IMR-90 (cell line): Measurements from ENCODE around the gene C11orf68. TPM values are rescaled to one million over a fixed set of nuclear protein-coding genes. Genes with fewer than 3 reads are reported as not detected.

ENCODE experiments used
- ATAC-seq: fragments of 200-7000 bp; cut with Tn5 transposase; 2 replicates; pipeline ENCODE4 v1.9.1; 2020; ENCODE audit warnings: low read depth, mild to moderate bottlenecking, moderate library complexity
- BruUV-seq: library from RNA; stranded (reverse); fragments of 400-500 nt; replicated peaks from 2 replicates; lab custom pipeline; 2021; lab: Mats Ljungman, UMichigan
- CTCF ChIA-PET: fragments of 300-600 bp; formaldehyde crosslinking; extraction: SDS; loops from one replicate; lab custom pipeline; 2021; ENCODE audit warnings: antibody characterized with exemption; lab: Yijun Ruan, JAX
- POLR2A ChIA-PET: fragments of 300-600 bp; sonication (Branson Sonifier 250); formaldehyde crosslinking; loops from one replicate; lab custom pipeline; 2022; ENCODE audit warnings: antibody characterized with exemption; ENCODE audit not compliant: unreplicated experiment; lab: Charles Lee
- DNase-seq: peaks from one replicate; pipeline ENCODE4 v3.0.0; 2013
- H2AFZ ChIP-seq: replicated peaks from 2 replicates; pipeline ENCODE3; 2013; ENCODE audit warnings: low read length, mild to moderate bottlenecking; ENCODE audit not compliant: poor library complexity
- H2AK5ac ChIP-seq: 2 replicates; pipeline ENCODE4 v1.6.1; 2013; ENCODE audit warnings: low read depth, low read length, inconsistent platforms
- H2AK9ac ChIP-seq: replicated peaks from 2 replicates; pipeline ENCODE3; 2013; ENCODE audit warnings: mild to moderate bottlenecking, low read depth, low read length, moderate library complexity; ENCODE audit not compliant: poor library complexity
- H2BK120ac ChIP-seq: 2 replicates; pipeline ENCODE4 v1.6.1; 2013; ENCODE audit warnings: low read depth, low read length, inconsistent platforms
- H2BK15ac ChIP-seq: 3 replicates; pipeline ENCODE4 v1.6.1; 2013; ENCODE audit warnings: low read depth, low read length, inconsistent platforms
- H2BK20ac ChIP-seq: 2 replicates; pipeline ENCODE4 v1.6.1; 2013; ENCODE audit warnings: low read depth, mild to moderate bottlenecking, inconsistent platforms, low read length, moderate library complexity
- H2BK5ac ChIP-seq: 2 replicates; pipeline ENCODE4 v1.6.1; 2013; ENCODE audit warnings: mild to moderate bottlenecking, low read depth, low read length, inconsistent platforms; ENCODE audit not compliant: poor library complexity, severe bottlenecking
- H3K14ac ChIP-seq: replicated peaks from 2 replicates; pipeline ENCODE4 v1.6.1; 2013; ENCODE audit warnings: low read depth, low read length, inconsistent platforms
- H3K18ac ChIP-seq: 2 replicates; pipeline ENCODE4 v1.6.1; 2013; ENCODE audit warnings: low read depth, low read length, control low read depth
- H3K23ac ChIP-seq: 2 replicates; pipeline ENCODE4 v1.6.1; 2013; ENCODE audit warnings: low read depth, low read length, inconsistent platforms
- H3K27ac ChIP-seq: 2 replicates; pipeline ENCODE4 v1.5.1; 2013; ENCODE audit warnings: mild to moderate bottlenecking, control low read depth, low read length; ENCODE audit not compliant: insufficient read depth
- H3K27me3 ChIP-seq: 2 replicates; pipeline ENCODE4 v1.6.1; 2013; ENCODE audit warnings: low read length; ENCODE audit not compliant: control insufficient read depth, insufficient read depth
- H3K36me3 ChIP-seq: 2 replicates; pipeline ENCODE4 v1.6.1; 2013; ENCODE audit warnings: low read length, mixed read lengths; ENCODE audit not compliant: control insufficient read depth, insufficient read depth
- H3K4ac ChIP-seq: 2 replicates; pipeline ENCODE4 v1.6.1; 2013; ENCODE audit warnings: low read depth, low read length, inconsistent platforms
- H3K4me1 ChIP-seq: 2 replicates; pipeline ENCODE4 v1.6.1; 2013; ENCODE audit warnings: low read length, mixed read lengths; ENCODE audit not compliant: control insufficient read depth, insufficient read depth
- H3K4me2 ChIP-seq: 2 replicates; pipeline ENCODE4 v1.6.1; 2013; ENCODE audit warnings: low read depth, mild to moderate bottlenecking, control low read depth, low read length, moderate library complexity
- H3K4me3 ChIP-seq: 2 replicates; pipeline ENCODE4 v1.5.1; 2013; ENCODE audit warnings: low read depth, mild to moderate bottlenecking, control low read depth, low read length, moderate library complexity; ENCODE audit not compliant: insufficient read depth
- H3K56ac ChIP-seq: 2 replicates; pipeline ENCODE4 v1.6.1; 2013; ENCODE audit warnings: low read length, inconsistent platforms; ENCODE audit not compliant: insufficient read depth; ENCODE audit errors: extremely low read depth
- H3K79me1 ChIP-seq, 2 experiments: 2 replicates each; pipeline ENCODE4 v1.6.1; 2013; ENCODE audit warnings: low read length in 2 of 2, inconsistent platforms in 1 of 2, low read depth in 1 of 2
- H3K9ac ChIP-seq: 2 replicates; pipeline ENCODE4 v1.6.1; 2013; ENCODE audit warnings: low read depth, low read length, control low read depth
- H3K9me1 ChIP-seq: 2 replicates; pipeline ENCODE4 v1.6.1; 2013; ENCODE audit warnings: low read length, inconsistent platforms; ENCODE audit not compliant: insufficient read depth
- H3K9me3 ChIP-seq: 2 replicates; pipeline ENCODE4 v1.6.1; 2013; ENCODE audit warnings: low read length; ENCODE audit not compliant: control insufficient read depth, insufficient read depth
- H4K20me1 ChIP-seq: 2 replicates; pipeline ENCODE4 v1.6.1; 2013; ENCODE audit warnings: low read length, inconsistent platforms; ENCODE audit not compliant: insufficient read depth
- H4K5ac ChIP-seq: 2 replicates; pipeline ENCODE4 v1.6.1; 2013; ENCODE audit warnings: mild to moderate bottlenecking, low read depth, low read length, control low read depth
- H4K8ac ChIP-seq, 2 experiments: 2 replicates each; pipeline ENCODE4 v1.6.1; 2013; ENCODE audit warnings: low read depth in 2 of 2, low read length in 2 of 2, control low read depth in 1 of 2, inconsistent platforms in 1 of 2
- H4K91ac ChIP-seq: 2 replicates; pipeline ENCODE4 v1.6.1; 2013; ENCODE audit warnings: low read depth, low read length, inconsistent platforms; ENCODE audit not compliant: insufficient read depth
- BHLHE40 ChIP-seq: fragments of 150-350 bp; IDR thresholded peaks from 2 replicates; pipeline ENCODE4 v1.6.1; 2016; ENCODE audit warnings: mild to moderate bottlenecking, low read depth, low read length
- CEBPB ChIP-seq: IDR thresholded peaks from 2 replicates; pipeline ENCODE4 v1.6.1; 2012; ENCODE audit warnings: low read depth, low read length, improper control_type of control experiment
- FOS ChIP-seq: fragments of 150-350 bp; IDR thresholded peaks from 2 replicates; pipeline ENCODE4 v1.6.1; 2016; ENCODE audit warnings: low read depth, low read length
- MAZ ChIP-seq: IDR thresholded peaks from 2 replicates; pipeline ENCODE4 v1.6.1; 2012; ENCODE audit warnings: low read depth, mild to moderate bottlenecking, low read length, improper control_type of control experiment, moderate library complexity, borderline replicate concordance
- MXI1 ChIP-seq: IDR thresholded peaks from 2 replicates; pipeline ENCODE4 v1.6.1; 2012; ENCODE audit warnings: low read depth, mild to moderate bottlenecking, low read length, moderate library complexity, borderline replicate concordance
- NFE2L2 ChIP-seq: fragments of 150-350 bp; IDR thresholded peaks from 2 replicates; pipeline ENCODE4 v1.6.1; 2016; ENCODE audit warnings: low read depth, mild to moderate bottlenecking, low read length
- POLR2A ChIP-seq: IDR thresholded peaks from 2 replicates; pipeline ENCODE4 v1.6.1; 2012; ENCODE audit warnings: mild to moderate bottlenecking, low read depth, low read length
- RAD21 ChIP-seq: IDR thresholded peaks from 2 replicates; pipeline ENCODE4 v1.6.1; 2012; ENCODE audit warnings: low read length, improper control_type of control experiment
- RCOR1 ChIP-seq: IDR thresholded peaks from 2 replicates; pipeline ENCODE4 v1.6.1; 2012; ENCODE audit warnings: mild to moderate bottlenecking, low read length, improper control_type of control experiment; ENCODE audit not compliant: insufficient replicate concordance
- RFX5 ChIP-seq: IDR thresholded peaks from 2 replicates; pipeline ENCODE4 v1.8.0; 2012; ENCODE audit warnings: low read depth, mild to moderate bottlenecking, low read length, moderate library complexity
- WGBS, 2 experiments: methylation state at CpG; one replicate each; pipeline versions ENCODE4 v1.1.5 to v1.1.7; 2013; ENCODE audit warnings: missing lambda C conversion rate in 2 of 2; ENCODE audit not compliant: insufficient read length in 1 of 2; ENCODE audit errors: extremely low coverage in 2 of 2; 5-methylcytosine and 5-hydroxymethylcytosine counted together
- dilution Hi-C: fragments of 300-500 bp; cut with HindIII; formaldehyde crosslinking; loops from one replicate; pipeline ENCODE4 v1.14.3; 2018; ENCODE audit warnings: low sequenced_read_pairs; ENCODE audit not compliant: unreplicated experiment
- in situ Hi-C: fragments of 300-500 bp; cut with MboI; formaldehyde crosslinking; loops from 3 replicates; pipeline ENCODE4 v1.14.3; 2019; ENCODE audit warnings: low sequenced_read_pairs, inconsistent platforms, mixed read lengths
- intact Hi-C: fragments of 100-400 bp; cut with micrococcal nuclease; formaldehyde crosslinking; loops from 2 replicates; pipeline ENCODE4 v1.10.0; 2022
- polyA plus RNA-seq, 3 experiments: library from polyadenylated mRNA; depleted of rRNA; stranded (reverse); fragments of >200 nt; gene quantifications; 2 replicates each; pipeline ENCODE4 v1.2.3, GENCODE V29; 2012; ENCODE audit warnings: low replicate concordance in 1 of 3
- total RNA-seq: library from RNA; depleted of rRNA; stranded (reverse); fragments of >200 nt; gene quantifications from 2 replicates; pipeline ENCODE4 v1.2.3, GENCODE V29; 2012
- TF ChIP-seq, protein P1 (sequence below): fragments of 150-350 bp; IDR thresholded peaks from 2 replicates; pipeline ENCODE4 v1.6.1; 2017; ENCODE audit warnings: mild to moderate bottlenecking, antibody characterized with exemption, low read length, low read depth
- TF ChIP-seq, protein P2 (sequence below): fragments of 150-350 bp; IDR thresholded peaks from 2 replicates; pipeline ENCODE4 v1.6.1; 2016; ENCODE audit warnings: low read depth, mild to moderate bottlenecking, low read length, moderate library complexity, borderline replicate concordance
- TF ChIP-seq, protein P3 (sequence below): conservative IDR thresholded peaks from 2 replicates; pipeline ENCODE4 v1.5.1; 2012; ENCODE audit warnings: mild to moderate bottlenecking, low read depth, low read length, improper control_type of control experiment

Gene C11orf68
- total and polyA plus RNA-seq, 2 of the 4 experiments (the other 2 are of a cell fraction) = 20.3 to 104 TPM

DNA sequence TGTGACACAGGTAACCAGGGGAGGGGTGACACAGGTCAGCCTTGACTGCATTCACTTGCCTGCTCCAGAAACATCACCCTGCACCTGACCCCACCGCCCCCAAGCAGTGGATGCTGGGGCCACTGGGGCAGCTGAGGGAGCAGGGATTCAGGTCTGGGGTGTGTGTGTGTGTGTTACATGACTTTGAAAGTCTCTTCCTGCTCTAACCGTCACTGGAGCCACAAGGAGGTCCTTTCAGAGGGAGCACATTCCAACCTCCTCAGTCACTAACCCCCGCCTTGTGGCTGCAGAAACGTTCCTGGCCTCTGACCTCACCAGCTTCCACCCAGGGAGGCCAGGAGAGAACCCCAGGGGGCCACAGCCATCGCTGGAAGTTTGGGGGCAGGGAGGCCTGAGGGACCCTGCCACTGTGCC is 15.8 kb downstream of the C11orf68 start:
- H4K91ac ChIP-seq = peak overlapping the region; percentile 99
- H3K56ac ChIP-seq = peak overlapping the region; percentile 97
- peak overlapping the region; percentile 100 for H2BK5ac ChIP-seq
- H3K27ac ChIP-seq = peak overlapping the region; percentile 97
- H3K4ac ChIP-seq = peak overlapping the region; percentile 98
- H3K4me2 ChIP-seq = peak overlapping the region; percentile 77
- H3K23ac ChIP-seq = peak overlapping the region; percentile 99
- ATAC-seq (peak; percentile 53), DNase-seq (peak; percentile 91)
- H2BK15ac ChIP-seq = peak overlapping the region; percentile 98; the same call in 2 of the 3 replicates
- H3K9me1 ChIP-seq = peaks cover 19% of the 10 kb centered on the region
- H4K8ac ChIP-seq = peak overlapping the region; percentile 89 to 97
- peaks cover 20% of the 10 kb centered on the region for H3K4me1 ChIP-seq
- peak overlapping the region; percentile 95 for H3K18ac ChIP-seq
- dilution Hi-C loops (no loop called here), in situ Hi-C loops (no loop called here), intact Hi-C loops (loop anchor here (1.0 kb wide), 1 partner anchor 8 kb away; no protein-coding TSS in a partner anchor)
- H2AK9ac ChIP-seq = peak overlapping the region; percentile 99
- no CpG with 5 or more reads among the region's 5 CpGs for WGBS, 2 experiments
- H3K9me3 ChIP-seq = no peaks in the 10 kb centered on the region
- H2BK20ac ChIP-seq = peak overlapping the region; percentile 99
- peak overlapping the region; percentile 98 for H3K14ac ChIP-seq
- peak overlapping the region; percentile 100 for H2AK5ac ChIP-seq
- H2AFZ ChIP-seq = peak overlapping the region; percentile 83
- H3K4me3 ChIP-seq = no peak overlapping the region
- H3K27me3 ChIP-seq = no peaks in the 10 kb centered on the region
- no TSS peak for BruUV-seq
- H4K5ac ChIP-seq = peak overlapping the region; percentile 94
- peak overlapping the region; percentile 70; the same call in 1 of the 2 replicates for H3K9ac ChIP-seq
- H3K79me1 ChIP-seq = peaks cover 31 to 61% of the 10 kb centered on the region in 2 experiments
- TF ChIP-seq RAD21 (no peak), NFE2L2 (peak; percentile 2; the same call in 1 of the 2 replicates), MXI1 (no peak), MAZ (peak; percentile 76), FOS (peak; percentile 79), CEBPB (no peak), RCOR1 (no peak), RFX5 (no peak), BHLHE40 (peak; percentile 67), POLR2A (peak; percentile 70; the same call in 1 of the 2 replicates)
- TF ChIP-seq, protein P1, sequence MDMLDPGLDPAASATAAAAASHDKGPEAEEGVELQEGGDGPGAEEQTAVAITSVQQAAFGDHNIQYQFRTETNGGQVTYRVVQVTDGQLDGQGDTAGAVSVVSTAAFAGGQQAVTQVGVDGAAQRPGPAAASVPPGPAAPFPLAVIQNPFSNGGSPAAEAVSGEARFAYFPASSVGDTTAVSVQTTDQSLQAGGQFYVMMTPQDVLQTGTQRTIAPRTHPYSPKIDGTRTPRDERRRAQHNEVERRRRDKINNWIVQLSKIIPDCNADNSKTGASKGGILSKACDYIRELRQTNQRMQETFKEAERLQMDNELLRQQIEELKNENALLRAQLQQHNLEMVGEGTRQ = 0 out of 2 replicates have a peak, but pooled peaks have one; percentile 2
- TF ChIP-seq, protein P2, sequence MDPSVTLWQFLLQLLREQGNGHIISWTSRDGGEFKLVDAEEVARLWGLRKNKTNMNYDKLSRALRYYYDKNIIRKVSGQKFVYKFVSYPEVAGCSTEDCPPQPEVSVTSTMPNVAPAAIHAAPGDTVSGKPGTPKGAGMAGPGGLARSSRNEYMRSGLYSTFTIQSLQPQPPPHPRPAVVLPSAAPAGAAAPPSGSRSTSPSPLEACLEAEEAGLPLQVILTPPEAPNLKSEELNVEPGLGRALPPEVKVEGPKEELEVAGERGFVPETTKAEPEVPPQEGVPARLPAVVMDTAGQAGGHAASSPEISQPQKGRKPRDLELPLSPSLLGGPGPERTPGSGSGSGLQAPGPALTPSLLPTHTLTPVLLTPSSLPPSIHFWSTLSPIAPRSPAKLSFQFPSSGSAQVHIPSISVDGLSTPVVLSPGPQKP = no peak
- TF ChIP-seq, protein P3, sequence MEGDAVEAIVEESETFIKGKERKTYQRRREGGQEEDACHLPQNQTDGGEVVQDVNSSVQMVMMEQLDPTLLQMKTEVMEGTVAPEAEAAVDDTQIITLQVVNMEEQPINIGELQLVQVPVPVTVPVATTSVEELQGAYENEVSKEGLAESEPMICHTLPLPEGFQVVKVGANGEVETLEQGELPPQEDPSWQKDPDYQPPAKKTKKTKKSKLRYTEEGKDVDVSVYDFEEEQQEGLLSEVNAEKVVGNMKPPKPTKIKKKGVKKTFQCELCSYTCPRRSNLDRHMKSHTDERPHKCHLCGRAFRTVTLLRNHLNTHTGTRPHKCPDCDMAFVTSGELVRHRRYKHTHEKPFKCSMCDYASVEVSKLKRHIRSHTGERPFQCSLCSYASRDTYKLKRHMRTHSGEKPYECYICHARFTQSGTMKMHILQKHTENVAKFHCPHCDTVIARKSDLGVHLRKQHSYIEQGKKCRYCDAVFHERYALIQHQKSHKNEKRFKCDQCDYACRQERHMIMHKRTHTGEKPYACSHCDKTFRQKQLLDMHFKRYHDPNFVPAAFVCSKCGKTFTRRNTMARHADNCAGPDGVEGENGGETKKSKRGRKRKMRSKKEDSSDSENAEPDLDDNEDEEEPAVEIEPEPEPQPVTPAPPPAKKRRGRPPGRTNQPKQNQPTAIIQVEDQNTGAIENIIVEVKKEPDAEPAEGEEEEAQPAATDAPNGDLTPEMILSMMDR = no peak
- CTCF ChIA-PET = no interaction called here
- peaks cover 17% of the 10 kb centered on the region for H4K20me1 ChIP-seq
- POLR2A ChIA-PET = interaction anchor here (0.6 to 1.3 kb wide), 2 partner anchors 9 to 16 kb away, joined by 3 to 4 read pairs; no protein-coding TSS in a partner anchor
- peaks cover 3% of the 10 kb centered on the region for H3K36me3 ChIP-seq
- H2BK120ac ChIP-seq = peak overlapping the region; percentile 100
